GM21723 (cell line): ENCODE results near the gene FAM200C.
A peak's percentile ranks its signal among the peaks of the same experiment; 100 is the strongest.

Experiments used
- ATAC-seq: cut with Tn5 transposase; IDR thresholded peaks from one replicate; pipeline ENCODE4 v1.9.1; 2021; ENCODE audit warnings: mild to moderate bottlenecking, moderate library complexity; ENCODE audit not compliant: unreplicated experiment

The FAM200C gene

DNA sequence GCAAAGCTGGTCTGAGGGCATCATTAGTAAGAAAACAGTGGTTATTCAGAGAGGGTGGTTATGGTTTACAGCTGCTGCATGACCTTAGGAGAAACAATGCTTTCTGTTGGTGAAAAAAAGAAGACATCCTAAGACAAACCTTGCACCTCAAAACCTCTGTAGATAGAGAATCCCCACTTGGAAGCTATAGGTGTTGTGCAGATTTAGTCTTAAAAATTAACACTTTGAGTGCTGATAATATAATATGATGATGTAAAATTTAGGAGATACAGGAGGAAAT is 20.4 kb upstream of the FAM200C start:
- ATAC-seq = no peak

DNA sequence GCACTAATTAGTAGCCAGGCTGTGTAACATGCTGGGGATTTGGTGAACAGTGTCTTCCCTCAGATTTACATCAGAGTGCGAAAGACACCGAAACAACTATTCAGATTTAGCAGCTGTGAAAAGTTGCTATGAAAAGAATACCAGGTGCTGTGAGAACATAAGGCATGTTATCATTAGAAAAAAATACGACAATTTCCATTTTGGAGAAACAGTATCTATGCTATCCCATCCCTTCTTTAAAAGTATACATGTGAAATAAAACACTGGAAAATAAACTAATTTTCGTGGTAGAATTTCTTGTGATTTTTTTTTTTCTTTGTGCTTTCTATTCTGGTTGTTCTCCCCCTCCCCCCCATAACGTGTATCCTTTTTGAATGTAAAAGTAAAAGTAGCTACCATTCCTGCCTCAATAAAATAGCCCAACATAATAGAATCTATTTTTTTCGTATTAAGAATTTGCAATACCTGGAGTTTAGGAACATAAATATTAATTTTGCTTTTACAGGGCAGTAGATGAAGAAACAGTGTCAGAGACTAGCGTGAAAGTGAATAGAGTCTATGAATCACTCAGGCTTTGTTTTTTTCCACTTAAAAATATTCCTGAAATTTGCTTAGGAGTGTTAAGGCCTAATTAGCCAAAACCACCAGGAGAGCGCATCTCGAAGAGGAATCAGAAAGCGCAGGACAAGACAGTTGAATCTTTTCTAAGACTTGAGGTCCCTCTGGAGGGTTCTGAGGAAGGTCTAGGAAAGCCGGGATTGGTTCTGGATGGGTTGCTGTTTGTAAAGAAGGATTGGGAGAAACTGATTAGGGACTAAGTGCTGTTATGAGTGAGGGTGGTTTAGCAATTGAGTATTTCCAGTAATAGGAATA is 19.8 kb upstream of the FAM200C start:
- no peak for ATAC-seq

DNA sequence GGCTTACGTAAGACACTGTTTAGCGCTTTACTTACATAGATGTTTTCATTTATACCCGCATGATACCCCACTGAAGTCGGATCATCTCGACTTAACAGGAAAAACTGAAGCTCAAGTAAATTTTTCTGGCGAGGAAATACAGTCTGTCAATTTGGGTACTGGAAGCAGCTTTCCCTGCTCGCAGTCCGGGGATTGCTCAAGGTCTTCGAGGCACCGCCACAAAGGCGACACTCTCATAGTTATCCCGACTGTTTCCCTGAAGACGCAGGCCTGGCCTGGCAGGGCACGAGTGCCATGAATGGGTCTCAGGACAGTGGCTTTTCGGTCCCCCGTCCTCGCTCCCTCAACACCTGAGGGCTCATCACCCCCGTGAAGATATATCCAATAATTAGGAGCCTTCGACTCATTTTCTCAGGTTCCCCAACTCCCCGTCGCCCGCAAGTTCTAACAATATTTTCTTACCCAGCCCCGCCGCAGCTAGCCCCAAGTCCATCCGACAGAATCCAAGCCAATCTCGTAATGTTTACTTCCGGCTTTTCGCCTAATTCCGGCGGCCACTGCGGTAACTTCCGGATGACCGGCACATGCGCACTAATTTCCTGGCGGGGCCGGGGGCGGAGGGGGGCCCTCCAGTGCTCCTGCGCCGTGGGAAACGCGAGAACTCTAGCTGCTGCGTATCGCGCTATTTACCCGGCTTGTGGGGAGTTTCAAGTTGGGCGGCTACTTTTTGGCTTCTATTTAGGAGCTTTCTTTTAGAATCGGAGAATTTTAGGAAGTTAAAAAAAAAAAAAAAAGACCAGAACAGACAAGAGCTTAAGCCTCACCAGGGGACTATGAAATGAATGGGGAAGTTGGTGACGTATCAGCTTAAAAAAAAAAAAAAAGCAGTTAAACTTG is 19.0 kb upstream of the FAM200C start, which contains the start of gene SLU7:
Gene SLU7, minus strand, starts transcription at position 521 of the 897 bp plus-strand sequence. CDS start 3,787 bp downstream, outside the sequence.
- peak; percentile 77 for ATAC-seq

DNA sequence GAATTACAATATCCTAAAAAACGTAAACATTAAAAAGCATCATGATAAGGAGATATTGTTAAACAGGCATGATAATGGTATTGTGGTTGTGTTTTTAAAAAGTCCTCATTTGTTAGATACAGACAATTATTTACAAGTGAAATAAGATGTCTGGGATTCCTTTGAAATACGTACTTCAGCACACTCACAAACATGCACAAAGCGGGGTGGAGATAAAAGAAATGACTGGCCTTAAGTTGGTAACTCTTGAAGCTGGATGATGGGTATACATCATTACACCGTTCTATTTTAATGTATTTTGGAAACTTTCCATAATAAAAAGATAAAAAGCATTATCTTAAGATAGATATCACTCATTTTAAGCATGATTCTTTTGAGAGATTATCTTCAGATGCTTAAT is 1.0 kb downstream of the FAM200C start:
- no peak for ATAC-seq

DNA sequence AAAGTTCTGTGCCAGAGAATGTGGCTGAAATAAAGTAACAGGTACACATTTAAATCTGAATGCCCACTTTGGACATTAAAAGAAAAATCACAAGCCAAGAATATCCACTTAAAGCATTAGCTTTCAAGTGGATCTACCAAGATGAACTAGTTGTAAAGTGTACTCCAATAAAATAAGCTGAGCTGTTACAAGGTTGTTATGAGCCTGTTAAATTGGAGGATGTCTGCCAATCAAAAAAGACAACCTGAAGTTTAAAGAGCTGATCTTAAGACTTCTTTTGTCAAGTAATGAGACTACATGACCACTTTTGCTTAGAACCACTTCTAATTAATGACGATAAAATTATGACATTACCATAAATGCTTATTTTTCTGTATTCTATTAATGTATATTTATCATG is 2.4 kb downstream of the FAM200C start:
- ATAC-seq = no peak

DNA sequence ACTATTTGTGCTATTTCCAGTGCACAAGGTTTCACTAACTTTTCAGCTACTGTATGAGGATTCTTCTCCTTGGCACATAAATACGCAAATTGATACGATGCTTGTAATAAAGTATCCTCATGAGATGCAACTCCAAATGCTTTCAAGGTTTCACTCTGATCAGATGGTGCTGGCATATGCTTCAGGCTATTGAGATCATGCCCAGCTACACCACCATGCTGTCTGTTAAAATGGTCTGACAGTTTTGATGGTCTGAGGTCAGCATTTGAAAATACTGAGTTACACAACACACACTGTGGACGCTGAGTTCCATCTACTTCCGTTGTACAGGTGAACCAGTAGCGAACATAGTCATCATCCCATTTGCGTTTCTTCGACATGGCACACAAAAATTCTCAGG is 4.7 kb downstream of the FAM200C start:
- no peak for ATAC-seq

DNA sequence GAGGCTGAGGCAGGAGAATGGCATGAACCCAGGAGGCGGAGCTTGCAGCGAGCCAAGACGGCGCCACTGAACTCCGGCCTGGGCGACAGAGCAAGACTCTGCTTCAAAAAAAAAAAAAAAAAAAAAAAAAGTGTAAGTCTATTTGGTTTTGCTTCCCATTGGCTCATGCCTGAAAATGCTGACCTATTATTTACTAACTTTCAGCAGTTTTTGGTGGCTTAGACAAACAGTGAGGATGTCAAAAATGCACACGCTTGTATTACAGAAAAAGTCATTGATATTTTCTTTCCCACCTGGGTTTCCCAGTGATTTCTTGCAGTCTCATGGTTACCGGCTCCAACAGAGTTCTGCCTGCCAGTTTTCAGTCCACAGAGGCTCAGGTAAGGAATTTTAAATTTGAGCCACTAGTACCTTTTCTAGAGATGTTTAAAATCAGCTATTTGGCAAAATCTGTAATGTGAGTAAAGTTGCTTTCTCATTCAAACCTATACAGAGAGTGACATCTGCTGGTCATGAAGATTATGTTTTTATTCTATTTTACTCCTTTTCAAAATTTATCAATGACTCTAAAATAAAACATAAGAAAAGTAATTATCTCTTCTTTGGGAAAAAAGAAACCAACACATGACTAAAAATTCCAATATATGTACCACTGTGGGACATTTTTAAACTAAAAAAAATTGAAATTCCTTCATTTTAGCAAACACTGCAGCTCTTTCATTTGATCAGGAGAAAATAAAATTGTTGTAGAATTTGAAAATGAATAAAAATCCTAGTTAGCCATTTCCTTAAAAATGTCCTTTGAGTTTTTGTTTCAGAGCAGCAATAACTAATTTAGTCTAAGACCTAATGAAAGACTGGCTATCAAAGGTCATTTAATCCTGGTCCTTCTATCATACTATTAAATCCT is 8.8 kb downstream of the FAM200C start:
- ATAC-seq = no peak

DNA sequence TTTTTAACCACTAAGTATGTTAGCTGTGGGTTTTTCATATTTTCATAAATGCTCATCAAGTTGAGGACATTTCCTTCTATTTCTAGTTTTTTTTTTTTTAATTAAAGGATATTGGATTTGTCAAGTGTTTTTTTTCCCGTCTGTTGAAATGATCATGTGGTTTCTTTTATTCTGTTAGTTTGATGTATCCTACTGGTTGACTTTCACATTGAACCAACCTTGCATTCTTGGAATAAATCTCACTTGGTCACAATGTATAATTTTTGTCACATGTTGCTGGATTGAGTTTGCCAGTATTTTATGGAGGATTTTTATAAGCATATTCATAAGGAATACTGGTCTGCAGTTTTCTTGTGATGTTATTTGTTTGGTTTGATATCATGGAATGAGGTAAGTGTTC is 12.4 kb downstream of the FAM200C start:
- no peak for ATAC-seq

DNA sequence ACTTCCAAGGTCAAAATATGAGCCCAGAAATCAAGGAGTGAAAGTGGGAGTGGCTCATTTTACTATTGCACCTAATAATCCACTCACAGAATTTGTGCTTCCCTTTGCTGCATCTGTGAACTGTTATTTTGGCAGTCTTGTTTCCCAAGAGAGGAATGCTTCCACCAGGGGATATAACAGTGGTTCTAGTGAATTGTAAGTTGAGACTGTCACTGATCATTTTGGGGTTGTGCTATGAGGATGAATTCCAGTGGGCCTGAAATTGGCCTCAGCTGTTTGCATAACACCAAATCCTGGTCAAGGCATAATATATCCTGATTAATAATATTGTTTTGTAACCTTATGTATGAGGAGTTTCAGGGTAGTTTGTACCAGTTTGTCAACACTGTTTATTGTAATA is 14.4 kb downstream of the FAM200C start:
- ATAC-seq = no peak

DNA sequence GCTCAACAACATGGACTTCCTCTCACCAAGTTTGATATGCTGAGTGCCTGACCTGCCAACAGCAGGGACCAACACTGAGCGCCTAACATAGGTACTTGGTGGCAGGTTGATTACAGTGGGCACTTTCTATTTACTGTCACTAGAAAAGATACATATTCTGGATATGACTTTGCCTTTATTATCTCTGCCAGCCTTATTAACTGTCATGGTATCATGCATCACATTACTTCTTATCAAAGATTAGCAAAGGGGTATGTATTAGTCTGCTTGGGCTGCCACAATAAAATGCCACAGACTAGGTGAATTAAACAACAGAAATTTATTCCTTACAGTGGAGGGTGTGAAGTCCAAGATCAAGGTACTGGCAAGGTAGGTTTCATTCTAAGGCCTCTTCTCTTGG is 15.2 kb downstream of the FAM200C start:
- ATAC-seq = no peak

DNA sequence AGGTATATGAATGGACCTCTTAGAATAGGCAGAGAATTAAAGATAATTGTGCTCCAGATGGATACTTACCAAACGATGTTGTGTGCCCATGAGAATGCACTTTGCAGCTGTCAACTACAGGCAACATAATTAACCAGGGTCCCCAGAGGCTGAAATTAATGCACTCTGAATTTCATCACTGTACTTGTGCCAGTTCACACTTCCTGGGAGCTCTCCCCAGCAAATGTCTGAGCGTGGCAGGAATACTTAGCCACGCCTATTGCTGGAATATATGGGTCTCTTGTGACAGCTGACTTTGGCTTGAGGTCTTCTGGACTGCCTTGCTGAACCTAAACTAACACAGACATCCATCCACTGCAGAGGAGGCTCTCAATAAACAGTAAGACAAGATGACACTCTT is 17.5 kb downstream of the FAM200C start:
- ATAC-seq = no peak

DNA sequence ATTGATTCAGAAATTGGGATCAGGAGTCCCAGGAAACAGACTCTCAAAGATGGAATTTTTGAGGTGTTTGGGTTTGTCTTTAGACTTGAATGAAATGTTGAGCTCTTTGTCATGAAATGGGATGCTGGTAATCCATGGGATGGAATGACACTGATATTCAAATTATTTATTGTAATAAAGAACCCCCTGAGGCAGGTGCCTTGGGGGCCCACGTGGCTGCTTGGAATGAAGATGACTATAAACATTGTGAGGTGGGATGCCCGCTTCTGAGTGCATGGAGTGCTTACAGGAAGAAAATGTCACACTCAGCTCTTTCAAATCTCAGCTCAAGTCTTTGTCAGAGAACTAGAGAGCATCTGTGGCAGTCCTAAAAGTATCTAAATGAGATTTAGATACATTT is 19.8 kb downstream of the FAM200C start:
- no peak for ATAC-seq

DNA sequence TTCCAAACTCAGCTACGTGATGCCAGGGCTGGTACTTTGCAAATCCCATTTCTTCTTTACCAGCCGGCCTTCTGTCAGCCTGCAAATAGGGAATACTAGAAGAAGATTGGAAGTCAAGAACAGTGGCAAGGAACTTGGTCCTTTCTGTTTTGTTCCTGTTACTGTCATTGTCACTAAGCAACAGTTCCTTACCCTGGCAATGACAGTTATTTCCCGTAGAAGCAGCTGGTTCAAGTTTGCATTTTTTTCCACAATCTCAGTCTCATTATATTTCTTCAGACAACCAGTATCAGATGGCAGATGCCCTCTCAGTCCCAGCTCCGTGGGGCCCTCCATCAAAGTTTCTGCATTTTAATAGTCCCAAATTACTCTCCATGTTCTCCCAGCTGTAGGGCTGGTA is 20.3 kb downstream of the FAM200C start:
- no peak for ATAC-seq

DNA sequence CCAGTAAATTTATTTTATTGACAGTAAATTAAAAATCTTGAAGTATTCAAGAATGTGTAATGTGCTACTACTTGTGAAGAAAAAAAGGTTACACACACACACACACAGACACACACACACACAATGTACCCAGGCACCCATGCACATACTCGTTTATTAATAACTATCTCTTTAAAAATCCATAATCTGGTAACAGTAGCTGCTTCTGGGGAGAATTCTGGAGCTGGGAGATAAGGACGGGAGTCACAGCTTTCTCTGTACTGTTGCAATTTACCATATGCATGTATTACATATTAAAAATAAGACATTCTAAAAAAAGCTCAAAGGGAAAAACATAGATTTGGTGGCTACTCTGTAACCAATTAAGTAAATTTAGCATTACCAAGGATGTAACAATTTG is 21.5 kb downstream of the FAM200C start:
- no peak for ATAC-seq

DNA sequence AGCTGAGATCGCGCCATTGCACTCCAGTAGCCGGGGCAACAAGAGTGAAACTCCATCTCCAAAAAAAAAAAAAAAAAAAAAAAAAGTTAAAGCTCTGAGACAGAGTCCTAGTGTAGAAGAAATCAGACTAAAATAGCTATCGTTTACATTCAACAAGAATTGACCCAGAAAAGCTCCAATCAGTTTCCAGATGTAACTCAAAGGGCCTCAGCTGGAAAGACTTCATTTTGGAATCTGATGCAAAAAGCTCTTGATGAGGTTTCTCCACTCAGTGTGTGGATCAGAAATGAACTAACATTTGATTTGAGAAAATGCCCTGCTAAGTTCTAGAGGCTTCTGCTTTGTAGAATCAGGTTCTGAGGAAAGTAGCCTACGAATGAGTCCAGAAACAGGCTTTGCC is 22.2 kb downstream of the FAM200C start:
- ATAC-seq = no peak

DNA sequence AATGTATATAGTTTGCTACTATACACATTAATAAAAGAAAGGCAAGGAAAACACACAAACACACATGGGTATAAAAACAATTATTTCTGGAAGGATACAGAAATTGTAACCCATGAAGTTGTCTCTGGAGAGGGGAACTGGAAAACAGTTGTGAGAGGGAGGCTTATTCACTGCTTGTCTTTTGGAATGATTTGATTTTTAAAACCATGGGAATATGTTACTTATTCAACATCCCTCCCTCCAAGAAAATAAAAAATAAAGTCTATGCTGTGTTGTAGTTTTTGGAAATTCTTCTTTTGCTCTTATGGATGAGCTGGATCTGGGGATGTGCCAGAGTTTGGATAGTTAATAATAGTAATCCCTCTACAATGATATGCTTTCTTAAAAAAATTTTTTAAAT is 23.4 kb downstream of the FAM200C start:
- ATAC-seq = no peak

DNA sequence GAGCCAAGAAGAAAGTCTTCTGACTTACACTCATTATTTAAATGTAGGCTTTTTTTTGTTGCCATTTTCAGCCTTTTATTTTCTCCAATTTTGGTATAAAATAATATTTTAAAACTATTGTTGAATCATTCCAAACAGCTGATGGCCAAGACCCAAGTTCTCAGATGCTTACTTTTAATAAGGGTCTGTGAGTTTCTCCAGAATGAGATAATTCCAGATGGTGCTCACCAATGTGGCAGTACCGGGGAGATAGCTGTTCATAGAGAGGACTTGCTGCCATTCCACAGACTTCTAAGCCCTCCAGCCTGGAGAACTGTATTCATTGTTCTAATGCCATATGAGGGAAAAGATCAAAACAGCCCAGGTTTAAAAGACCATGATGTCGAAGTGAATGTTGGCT is 24.2 kb downstream of the FAM200C start:
- ATAC-seq = no peak

DNA sequence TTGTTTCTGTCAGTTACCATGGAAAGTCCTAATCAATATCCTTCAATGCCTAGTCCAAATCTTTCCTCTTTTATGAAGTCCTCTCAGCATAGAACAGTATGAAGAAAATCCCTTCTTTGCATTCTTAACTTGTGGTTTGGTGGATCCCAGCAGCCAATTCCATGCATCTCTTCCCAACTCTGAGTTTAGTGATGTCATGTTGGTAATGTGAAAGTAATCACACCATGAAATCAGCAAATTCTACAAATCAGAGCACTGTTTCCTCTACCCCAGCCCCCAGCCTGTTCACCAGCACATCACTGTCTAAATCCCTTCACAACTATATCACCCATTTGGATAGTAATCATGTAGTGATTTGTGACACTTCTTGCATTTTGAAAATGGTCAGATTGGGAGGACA is 24.7 kb downstream of the FAM200C start:
- ATAC-seq = no peak

DNA sequence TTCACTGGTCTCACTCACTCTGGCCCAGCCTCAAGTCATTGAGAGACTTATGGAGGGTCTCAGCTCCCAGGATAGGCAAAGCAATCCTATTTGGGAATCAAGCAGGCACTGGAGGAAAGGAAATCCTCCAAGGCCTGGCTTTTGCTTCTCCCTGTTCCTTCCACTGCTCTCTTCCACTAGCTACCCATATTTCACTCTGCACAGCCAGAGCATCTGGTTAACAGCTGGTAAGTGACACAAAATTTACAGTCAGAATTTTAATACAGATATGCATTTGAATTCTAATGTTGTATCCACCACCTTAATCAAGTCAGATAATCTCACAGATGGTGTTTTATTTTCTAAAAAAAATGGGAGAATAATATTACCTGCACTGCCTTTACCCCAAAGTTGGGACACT is 28.6 kb downstream of the FAM200C start:
- no peak for ATAC-seq

DNA sequence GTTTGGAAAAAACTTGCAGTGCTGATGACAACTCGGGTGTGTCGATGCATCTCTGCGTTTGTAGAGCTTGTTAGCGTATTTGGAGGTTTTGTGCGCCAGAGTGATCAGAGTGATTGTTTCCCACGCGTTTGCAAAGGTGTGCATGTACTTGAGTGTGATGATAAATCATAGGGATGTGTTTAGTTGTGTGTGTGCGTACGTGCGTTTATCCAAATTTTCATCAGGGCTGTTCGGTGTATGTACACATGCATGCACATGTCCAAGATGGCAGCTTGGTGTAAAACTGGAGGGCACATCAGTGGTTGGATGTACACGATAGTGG is 29.2 kb downstream of the FAM200C start:
- ATAC-seq = no peak

DNA sequence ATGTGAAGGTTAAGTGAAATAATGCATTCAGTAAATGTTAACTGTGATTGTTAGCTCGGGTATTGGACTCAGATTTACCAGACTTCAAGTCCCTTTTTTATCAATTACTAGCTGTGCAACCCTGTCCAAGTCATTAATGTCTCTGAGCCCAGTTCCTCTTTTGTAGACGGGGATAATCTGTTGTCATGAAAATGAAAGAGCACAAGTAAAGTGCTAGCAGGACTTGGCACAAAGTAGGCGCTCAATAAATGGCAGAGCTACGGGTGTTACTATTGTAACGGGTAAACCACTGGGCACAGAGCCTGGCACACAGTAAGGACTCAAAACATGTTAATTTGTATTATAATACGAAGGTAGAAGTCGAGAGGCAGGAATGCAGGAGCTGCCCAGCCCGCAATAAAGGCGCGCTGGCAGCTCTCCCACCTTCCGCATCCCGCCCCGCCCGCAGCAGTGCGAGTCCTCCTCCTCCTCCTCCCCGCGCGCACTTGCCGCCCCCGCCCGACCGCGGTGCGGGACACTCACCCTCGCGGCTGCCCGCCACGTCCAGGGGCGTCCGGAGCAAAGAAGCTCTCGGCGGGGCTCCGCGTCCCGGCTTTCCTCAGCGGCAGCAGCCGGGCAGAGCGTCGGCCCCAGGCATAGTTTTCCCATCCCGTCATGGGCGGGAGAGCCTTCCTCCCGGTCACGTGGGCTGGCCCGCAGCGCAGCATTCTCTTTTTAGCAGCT is 29.7 kb downstream of the FAM200C start, which contains the start of gene C1QTNF2:
Gene C1QTNF2, minus strand, starts transcription at position 637 of the 723 bp plus-strand sequence. CDS start 15,615 bp downstream, outside the sequence.
- ATAC-seq = no peak
